ENCODE measurements around the gene SLC7A7. TPM values are rescaled to one million over a fixed set of nuclear protein-coding genes. Genes with fewer than 3 reads are reported as not detected.

SLC7A7 gene
- total and polyA plus RNA-seq, 10 of the 15 experiments (the other 5 are each of a cell fraction or from before 2014, with no cell fraction given) = 27.8 to 79.2 (median 50.8) TPM

DNA sequence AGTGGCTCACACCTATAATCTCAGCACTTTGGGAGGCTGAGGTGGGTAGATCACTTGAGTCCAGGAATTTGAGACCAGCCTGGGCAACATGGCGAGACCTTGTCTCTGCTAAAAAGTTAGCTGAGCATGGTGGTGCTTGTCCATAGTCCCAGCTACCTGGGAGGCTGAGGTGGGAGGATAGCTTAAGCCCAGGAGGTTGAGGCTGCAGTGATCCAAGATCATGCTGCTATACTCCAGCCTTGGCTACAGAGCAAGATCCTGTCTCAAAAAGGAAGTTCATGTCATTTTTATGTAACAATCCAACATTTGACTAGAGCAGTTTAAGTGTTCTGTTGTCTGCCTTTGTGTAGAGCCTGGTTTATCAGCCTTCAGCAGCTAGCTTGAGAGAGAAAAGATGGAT, 42.5 kb downstream of the SLC7A7 start (continued):
- TF ChIP-seq, protein P1, sequence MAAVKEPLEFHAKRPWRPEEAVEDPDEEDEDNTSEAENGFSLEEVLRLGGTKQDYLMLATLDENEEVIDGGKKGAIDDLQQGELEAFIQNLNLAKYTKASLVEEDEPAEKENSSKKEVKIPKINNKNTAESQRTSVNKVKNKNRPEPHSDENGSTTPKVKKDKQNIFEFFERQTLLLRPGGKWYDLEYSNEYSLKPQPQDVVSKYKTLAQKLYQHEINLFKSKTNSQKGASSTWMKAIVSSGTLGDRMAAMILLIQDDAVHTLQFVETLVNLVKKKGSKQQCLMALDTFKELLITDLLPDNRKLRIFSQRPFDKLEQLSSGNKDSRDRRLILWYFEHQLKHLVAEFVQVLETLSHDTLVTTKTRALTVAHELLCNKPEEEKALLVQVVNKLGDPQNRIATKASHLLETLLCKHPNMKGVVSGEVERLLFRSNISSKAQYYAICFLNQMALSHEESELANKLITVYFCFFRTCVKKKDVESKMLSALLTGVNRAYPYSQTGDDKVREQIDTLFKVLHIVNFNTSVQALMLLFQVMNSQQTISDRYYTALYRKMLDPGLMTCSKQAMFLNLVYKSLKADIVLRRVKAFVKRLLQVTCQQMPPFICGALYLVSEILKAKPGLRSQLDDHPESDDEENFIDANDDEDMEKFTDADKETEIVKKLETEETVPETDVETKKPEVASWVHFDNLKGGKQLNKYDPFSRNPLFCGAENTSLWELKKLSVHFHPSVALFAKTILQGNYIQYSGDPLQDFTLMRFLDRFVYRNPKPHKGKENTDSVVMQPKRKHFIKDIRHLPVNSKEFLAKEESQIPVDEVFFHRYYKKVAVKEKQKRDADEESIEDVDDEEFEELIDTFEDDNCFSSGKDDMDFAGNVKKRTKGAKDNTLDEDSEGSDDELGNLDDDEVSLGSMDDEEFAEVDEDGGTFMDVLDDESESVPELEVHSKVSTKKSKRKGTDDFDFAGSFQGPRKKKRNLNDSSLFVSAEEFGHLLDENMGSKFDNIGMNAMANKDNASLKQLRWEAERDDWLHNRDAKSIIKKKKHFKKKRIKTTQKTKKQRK (IDR thresholded peaks at IDR 0.05; ENCODE audit: low read depth, low read length) = no peak
- TF ChIP-seq DPF2 (IDR thresholded peaks at IDR 0.05) = no peak
- no peak for TF ChIP-seq FOS (IDR thresholded peaks at IDR 0.05; ENCODE audit: borderline replicate concordance, extremely low read depth, insufficient read length)
- no peak for TF ChIP-seq NFXL1 (IDR thresholded peaks at IDR 0.05; ENCODE audit: borderline replicate concordance)
- no peak for TF ChIP-seq ESRRA (IDR thresholded peaks at IDR 0.05; ENCODE audit: low read length)
- no peak for TF ChIP-seq PAX5 (IDR thresholded peaks at IDR 0.05; ENCODE audit: borderline replicate concordance, low read depth, low read length)
- TF ChIP-seq, protein P2, sequence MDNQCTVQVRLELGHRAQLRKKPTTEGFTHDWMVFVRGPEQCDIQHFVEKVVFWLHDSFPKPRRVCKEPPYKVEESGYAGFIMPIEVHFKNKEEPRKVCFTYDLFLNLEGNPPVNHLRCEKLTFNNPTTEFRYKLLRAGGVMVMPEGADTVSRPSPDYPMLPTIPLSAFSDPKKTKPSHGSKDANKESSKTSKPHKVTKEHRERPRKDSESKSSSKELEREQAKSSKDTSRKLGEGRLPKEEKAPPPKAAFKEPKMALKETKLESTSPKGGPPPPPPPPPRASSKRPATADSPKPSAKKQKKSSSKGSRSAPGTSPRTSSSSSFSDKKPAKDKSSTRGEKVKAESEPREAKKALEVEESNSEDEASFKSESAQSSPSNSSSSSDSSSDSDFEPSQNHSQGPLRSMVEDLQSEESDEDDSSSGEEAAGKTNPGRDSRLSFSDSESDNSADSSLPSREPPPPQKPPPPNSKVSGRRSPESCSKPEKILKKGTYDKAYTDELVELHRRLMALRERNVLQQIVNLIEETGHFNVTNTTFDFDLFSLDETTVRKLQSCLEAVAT (IDR thresholded peaks at IDR 0.05) = no peak
- TF ChIP-seq, protein P3, sequence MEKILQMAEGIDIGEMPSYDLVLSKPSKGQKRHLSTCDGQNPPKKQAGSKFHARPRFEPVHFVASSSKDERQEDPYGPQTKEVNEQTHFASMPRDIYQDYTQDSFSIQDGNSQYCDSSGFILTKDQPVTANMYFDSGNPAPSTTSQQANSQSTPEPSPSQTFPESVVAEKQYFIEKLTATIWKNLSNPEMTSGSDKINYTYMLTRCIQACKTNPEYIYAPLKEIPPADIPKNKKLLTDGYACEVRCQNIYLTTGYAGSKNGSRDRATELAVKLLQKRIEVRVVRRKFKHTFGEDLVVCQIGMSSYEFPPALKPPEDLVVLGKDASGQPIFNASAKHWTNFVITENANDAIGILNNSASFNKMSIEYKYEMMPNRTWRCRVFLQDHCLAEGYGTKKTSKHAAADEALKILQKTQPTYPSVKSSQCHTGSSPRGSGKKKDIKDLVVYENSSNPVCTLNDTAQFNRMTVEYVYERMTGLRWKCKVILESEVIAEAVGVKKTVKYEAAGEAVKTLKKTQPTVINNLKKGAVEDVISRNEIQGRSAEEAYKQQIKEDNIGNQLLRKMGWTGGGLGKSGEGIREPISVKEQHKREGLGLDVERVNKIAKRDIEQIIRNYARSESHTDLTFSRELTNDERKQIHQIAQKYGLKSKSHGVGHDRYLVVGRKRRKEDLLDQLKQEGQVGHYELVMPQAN (conservative IDR thresholded peaks at IDR 0.05) = no peak
- no peak for TF ChIP-seq IRF4 (IDR thresholded peaks at IDR 0.05; ENCODE audit: low read depth, low read length)
- no peak for TF ChIP-seq MXI1 (IDR thresholded peaks at IDR 0.05; ENCODE audit: low read depth, low read length)

All from GM12878 (cell line).